Mesenchymal stem cell (in vitro differentiated cells and primary cell): ENCODE data around the gene SNAP47.

Experiments used
- DNase-seq: peaks from one replicate; pipeline ENCODE4 v3.0.0-alpha.2; 2013
- H2AFZ ChIP-seq: one replicate; pipeline ENCODE4 v1.6.1; 2013; ENCODE audit warnings: low read depth, mild to moderate bottlenecking, control low read depth, inconsistent platforms, low read length, moderate library complexity
- H2AK5ac ChIP-seq: 2 replicates; pipeline ENCODE4 v1.6.1; 2013; ENCODE audit warnings: low read length, moderate library complexity, mild to moderate bottlenecking, inconsistent platforms; ENCODE audit not compliant: severe bottlenecking
- H2BK120ac ChIP-seq: one replicate; pipeline ENCODE4 v1.6.1; 2013; ENCODE audit warnings: low read depth, mild to moderate bottlenecking, inconsistent platforms, low read length, moderate library complexity
- H2BK12ac ChIP-seq, 2 experiments: one replicate each; pipeline ENCODE4 v1.6.1; 2013; ENCODE audit warnings: inconsistent platforms in 2 of 2, low read length in 2 of 2, mild to moderate bottlenecking in 2 of 2, moderate library complexity in 2 of 2, control low read depth in 1 of 2
- H2BK15ac ChIP-seq: one replicate; pipeline ENCODE4 v1.6.1; 2013; ENCODE audit warnings: mild to moderate bottlenecking, low read depth, inconsistent platforms; ENCODE audit not compliant: poor library complexity, severe bottlenecking
- H2BK5ac ChIP-seq: 2 replicates; pipeline ENCODE4 v1.6.1; 2013; ENCODE audit warnings: low read depth, mild to moderate bottlenecking, low read length, control low read depth, inconsistent platforms; ENCODE audit not compliant: poor library complexity, severe bottlenecking
- H3K14ac ChIP-seq, 2 experiments: one replicate each; pipeline ENCODE4 v1.6.1; 2013; ENCODE audit warnings: inconsistent platforms in 2 of 2, low read length in 2 of 2, control low read depth in 1 of 2, mild to moderate bottlenecking in 1 of 2, moderate library complexity in 1 of 2
- H3K18ac ChIP-seq, 2 experiments: one replicate each; pipeline ENCODE4 v1.6.1; 2013; ENCODE audit warnings: inconsistent platforms in 2 of 2, low read length in 2 of 2, control low read depth in 1 of 2, low read depth in 1 of 2, mild to moderate bottlenecking in 1 of 2
- H3K23ac ChIP-seq, 2 experiments: one replicate each; pipeline ENCODE4 v1.6.1; 2013; ENCODE audit warnings: inconsistent platforms in 2 of 2, low read length in 2 of 2, mild to moderate bottlenecking in 2 of 2, moderate library complexity in 2 of 2, control low read depth in 1 of 2
- H3K27ac ChIP-seq: 2 replicates; pipeline ENCODE4 v1.5.1; 2013; ENCODE audit warnings: mild to moderate bottlenecking, moderate library complexity, low read length, control low read depth, inconsistent platforms; ENCODE audit not compliant: poor library complexity, severe bottlenecking
- H3K27me3 ChIP-seq, 2 experiments: 2 replicates each; pipeline versions ENCODE4 v1.6.1 to v1.7.0; 2013; ENCODE audit warnings: low read length in 2 of 2, mild to moderate bottlenecking in 2 of 2, moderate library complexity in 2 of 2, control low read depth in 1 of 2, inconsistent platforms in 1 of 2; ENCODE audit not compliant: control insufficient read depth in 1 of 2, insufficient read depth in 1 of 2
- H3K36me3 ChIP-seq, 2 experiments: 2 replicates each; pipeline versions ENCODE4 v1.6.1 to v1.7.0; 2013; ENCODE audit warnings: low read length in 2 of 2, control low read depth in 1 of 2, inconsistent platforms in 1 of 2, low read depth in 1 of 2, mild to moderate bottlenecking in 1 of 2; ENCODE audit not compliant: insufficient read depth in 2 of 2, control insufficient read depth in 1 of 2
- H3K4ac ChIP-seq, 2 experiments: one replicate each; pipeline ENCODE4 v1.6.1; 2013; ENCODE audit warnings: inconsistent platforms in 2 of 2, low read length in 2 of 2, mild to moderate bottlenecking in 2 of 2, moderate library complexity in 2 of 2, control low read depth in 1 of 2, low read depth in 1 of 2
- H3K4me1 ChIP-seq: 2 replicates; pipeline ENCODE4 v1.6.1; 2013; ENCODE audit warnings: low read depth, low read length, control low read depth; ENCODE audit not compliant: control insufficient read depth, insufficient read depth
- H3K4me2 ChIP-seq: 2 replicates; pipeline ENCODE4 v1.6.1; 2013; ENCODE audit warnings: low read length, mild to moderate bottlenecking, inconsistent platforms; ENCODE audit not compliant: poor library complexity, severe bottlenecking
- H3K4me3 ChIP-seq, 2 experiments: 2 replicates each; pipeline versions ENCODE4 v1.5.1 to v1.7.0; 2013; ENCODE audit warnings: low read length in 2 of 2, mild to moderate bottlenecking in 2 of 2, control low read depth in 1 of 2, low read depth in 1 of 2; ENCODE audit not compliant: insufficient read depth in 1 of 2
- H3K79me1 ChIP-seq: replicated peaks from 2 replicates; pipeline ENCODE4 v1.6.1; 2013; ENCODE audit warnings: mild to moderate bottlenecking, control low read depth, low read length, inconsistent platforms; ENCODE audit not compliant: poor library complexity, severe bottlenecking
- H3K9ac ChIP-seq: 2 replicates; pipeline ENCODE4 v1.7.0; 2013; ENCODE audit warnings: mild to moderate bottlenecking, low read length, moderate library complexity
- H3K9me3 ChIP-seq: 2 replicates; pipeline ENCODE4 v1.7.0; 2013; ENCODE audit warnings: mild to moderate bottlenecking, low read length; ENCODE audit not compliant: control insufficient read depth
- H4K8ac ChIP-seq: one replicate; pipeline ENCODE4 v1.6.1; 2013; ENCODE audit warnings: inconsistent platforms, mild to moderate bottlenecking, low read length, moderate library complexity
- H4K91ac ChIP-seq: one replicate; pipeline ENCODE4 v1.6.1; 2013; ENCODE audit warnings: mild to moderate bottlenecking, low read length, inconsistent platforms
- WGBS: methylation state at CpG from one replicate; pipeline ENCODE4 v1.1.7; 2013; ENCODE audit warnings: mixed read lengths; 5-methylcytosine and 5-hydroxymethylcytosine counted together

Gene SNAP47

GRCh38 chr1:227809026-227809425 is 73.8 kb downstream of the SNAP47 start:
- no peaks in the 10 kb centered on the region for H3K79me1 ChIP-seq
- no peak overlapping the region for H2BK15ac ChIP-seq
- no peak overlapping the region for H3K4me3 ChIP-seq
- no peak overlapping the region for H3K14ac ChIP-seq
- no peak overlapping the region for H2BK120ac ChIP-seq
- no peaks in the 10 kb centered on the region for H3K4me1 ChIP-seq
- no peak overlapping the region for H4K91ac ChIP-seq
- H2BK12ac ChIP-seq: no peak overlapping the region
- no peak overlapping the region for H2AK5ac ChIP-seq
- no peaks in the 10 kb centered on the region for H3K36me3 ChIP-seq
- H3K27me3 ChIP-seq: no peaks in the 10 kb centered on the region
- no peak overlapping the region for H2BK5ac ChIP-seq
- no peak overlapping the region for H3K4ac ChIP-seq
- H3K27ac ChIP-seq: no peak overlapping the region
- DNase-seq: no peak
- H2AFZ ChIP-seq: no peak overlapping the region
- H3K18ac ChIP-seq: no peak overlapping the region
- no peak overlapping the region for H4K8ac ChIP-seq
- no CpG with 5 or more reads among the region's 2 CpGs for WGBS
- no peak overlapping the region for H3K23ac ChIP-seq
- no peak overlapping the region for H3K4me2 ChIP-seq
- peaks cover 15% of the 10 kb centered on the region for H3K9me3 ChIP-seq
- H3K9ac ChIP-seq: no peak overlapping the region

- Histone ChIP-seq H3K4me1 (no peaks in the 10 kb centered on the region), H2BK12ac (no peak overlapping the region), H3K9ac (no peak overlapping the region), H4K91ac (no peak overlapping the region), H4K8ac (no peak overlapping the region), H3K27ac (no peak overlapping the region), H3K79me1 (no peaks in the 10 kb centered on the region), H3K4ac (no peak overlapping the region), H3K36me3 (no peaks in the 10 kb centered on the region), H2AFZ (no peak overlapping the region), H2BK120ac (no peak overlapping the region), H3K9me3 (peaks cover 9% of the 10 kb centered on the region), H2BK15ac (no peak overlapping the region), H3K27me3 (no peaks in the 10 kb centered on the region), H3K4me3 (no peak overlapping the region), H2BK5ac (no peak overlapping the region), H2AK5ac (no peak overlapping the region), H3K23ac (no peak overlapping the region), H3K18ac (no peak overlapping the region), H3K14ac (no peak overlapping the region), H3K4me2 (no peak overlapping the region)
- 96% methylated on average over 2 of the region's 2 CpGs for WGBS
- no peak for DNase-seq
Observed at GRCh38 chr1:227813962-227814361, 78.7 kb downstream of the SNAP47 start.

- no peak for DNase-seq
- H4K8ac ChIP-seq: no peak within 1 kb of the TSS
- no peaks in the 10 kb centered on the region for H3K36me3 ChIP-seq
- no peak within 1 kb of the TSS for H3K9ac ChIP-seq
- H2AK5ac ChIP-seq: no peak within 1 kb of the TSS
- H3K14ac ChIP-seq: no peak within 1 kb of the TSS
- no peak within 1 kb of the TSS for H2BK120ac ChIP-seq
- no peak within 1 kb of the TSS for H3K18ac ChIP-seq
- no peak within 1 kb of the TSS for H3K4ac ChIP-seq
- H2BK5ac ChIP-seq: no peak within 1 kb of the TSS
- peaks cover 9% of the 10 kb centered on the region for H3K9me3 ChIP-seq
- H3K4me3 ChIP-seq: peak within 1 kb of the TSS in 1 of 2 experiments; percentile 16
- H4K91ac ChIP-seq: no peak within 1 kb of the TSS
- no peak within 1 kb of the TSS for H2BK15ac ChIP-seq
- WGBS: 91% methylated on average over 44 of the region's 44 CpGs
- no peak within 1 kb of the TSS for H3K27ac ChIP-seq
- H3K4me2 ChIP-seq: no peak within 1 kb of the TSS
- H3K4me1 ChIP-seq: no peaks in the 10 kb centered on the region
- H3K79me1 ChIP-seq: no peaks in the 10 kb centered on the region
- H3K23ac ChIP-seq: no peak within 1 kb of the TSS
- H2BK12ac ChIP-seq: no peak within 1 kb of the TSS
- H2AFZ ChIP-seq: no peak within 1 kb of the TSS
- H3K27me3 ChIP-seq: no peaks in the 10 kb centered on the region
Observed at GRCh38 chr1:227815468-227816409, 80.5 kb downstream of the SNAP47 start, which contains the start of gene PRSS38. PRSS38 (plus strand) TSS chr1:227815675; CDS start chr1:227815717, 42 bp downstream.

- Histone ChIP-seq H3K23ac (no peak overlapping the region), H3K4me3 (no peak overlapping the region), H3K4me1 (no peaks in the 10 kb centered on the region), H3K4ac (no peak overlapping the region), H3K4me2 (no peak overlapping the region), H3K9me3 (peaks cover 16% of the 10 kb centered on the region), H3K27ac (no peak overlapping the region), H3K27me3 (no peaks in the 10 kb centered on the region), H2AK5ac (no peak overlapping the region), H3K36me3 (no peaks in the 10 kb centered on the region), H2BK15ac (no peak overlapping the region), H3K14ac (no peak overlapping the region), H4K91ac (no peak overlapping the region), H2BK5ac (no peak overlapping the region), H2BK12ac (no peak overlapping the region), H2AFZ (no peak overlapping the region), H2BK120ac (no peak overlapping the region), H3K9ac (no peak overlapping the region), H4K8ac (no peak overlapping the region), H3K18ac (no peak overlapping the region), H3K79me1 (no peaks in the 10 kb centered on the region)
- no peak for DNase-seq
- 87% methylated on average over 16 of the region's 16 CpGs for WGBS
Observed at GRCh38 chr1:227816750-227817446, 81.7 kb downstream of the SNAP47 start.
